NCI-H2227 treated with DMSO at 0.1 percent for 48 hours (cell line): ENCODE measurements around the gene SECISBP2L.
A peak's percentile ranks its signal among the peaks of the same experiment; 100 is the strongest.

Source experiments
- DNase-seq: peaks from one replicate; lab custom pipeline; 2025; lab: John Stamatoyannopoulos, UW

SECISBP2L gene

GRCh38 chr15:48966595-48967301 is 79.5 kb downstream of the SECISBP2L start:
- DNase-seq, result no peak

GRCh38 chr15:48965972-48966371 is 80.3 kb downstream of the SECISBP2L start:
- no peak for DNase-seq

DNA sequence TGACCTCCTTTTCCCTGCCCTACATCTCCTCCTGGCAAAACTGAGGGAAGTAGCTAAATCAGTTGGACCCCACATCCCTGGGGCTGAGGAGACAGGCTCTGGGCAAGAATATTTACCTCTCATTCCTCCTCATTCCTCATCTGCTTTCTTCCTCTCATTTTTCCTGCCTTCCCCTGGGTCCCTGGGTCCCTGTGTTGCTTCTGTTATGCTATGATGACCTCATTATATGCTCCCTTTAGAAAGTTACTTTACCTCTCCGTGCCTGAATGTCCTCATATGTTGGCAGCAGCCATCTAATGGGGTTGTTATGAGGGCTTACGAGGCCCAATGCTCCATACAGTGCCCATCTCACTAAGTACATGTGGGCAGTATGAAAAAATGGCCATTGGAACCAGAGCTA is 81.3 kb downstream of the SECISBP2L start:
- no peak for DNase-seq

DNA sequence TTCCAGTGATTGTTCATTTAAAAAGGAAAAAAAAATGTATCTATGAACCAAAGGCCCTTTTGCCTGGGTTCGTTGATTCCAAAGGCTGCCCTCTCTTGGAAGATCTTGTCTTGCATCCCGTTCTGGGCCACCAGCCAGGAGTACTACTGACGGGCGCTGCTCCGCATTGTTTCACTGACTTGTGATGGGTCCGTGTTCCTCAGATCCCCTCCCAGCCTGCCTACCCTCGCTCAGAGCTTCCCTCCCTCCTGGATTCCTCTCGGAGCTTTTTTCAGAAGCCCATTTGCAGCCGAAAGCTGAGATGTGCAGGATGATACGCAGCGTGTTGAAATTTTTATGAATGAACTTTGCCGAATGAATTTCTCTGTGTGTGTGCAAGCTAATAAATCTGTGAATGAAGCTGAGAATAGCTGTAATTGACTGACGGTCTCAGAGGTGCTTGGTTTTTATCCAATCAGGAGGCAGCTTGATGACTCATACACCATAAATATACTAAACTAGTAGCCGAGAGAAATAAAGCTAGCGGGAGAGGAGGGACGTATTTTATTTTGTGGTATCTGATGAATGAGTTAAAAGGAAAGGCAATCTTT is 82.6 kb downstream of the SECISBP2L start, which contains the start of gene SHC4:
TSS of gene SHC4 (minus strand) at position 396 of the 590 bp plus-strand sequence. CDS start 904 bp downstream, outside the sequence.
- DNase-seq, result peak; percentile 60

- DNase-seq, result no peak
Observed at GRCh38 chr15:48962662-48963523, 83.4 kb downstream of the SECISBP2L start.

- DNase-seq, result no peak
Observed at GRCh38 chr15:48955967-48956366, 90.3 kb downstream of the SECISBP2L start.

DNA sequence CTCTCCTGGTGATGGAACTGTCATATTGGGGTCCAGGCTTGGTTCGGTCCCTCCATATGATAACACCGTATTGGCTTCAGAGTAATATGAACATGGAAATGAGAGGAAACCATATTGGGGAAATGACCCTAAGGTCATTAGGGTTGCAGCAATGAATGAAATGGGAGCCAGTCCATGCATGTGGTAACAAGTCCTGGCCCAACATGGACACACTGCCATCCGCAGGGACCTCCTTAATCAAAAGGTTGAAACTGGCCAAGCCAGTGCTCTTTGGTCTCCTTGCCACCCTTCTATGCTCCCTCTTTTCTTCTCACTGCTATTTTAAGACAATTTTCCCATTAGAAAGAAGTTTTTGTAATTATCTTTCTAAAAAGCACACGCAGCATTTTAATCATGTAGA is 90.9 kb downstream of the SECISBP2L start:
- DNase-seq, result no peak

GRCh38 chr15:48954538-48954937 is 91.7 kb downstream of the SECISBP2L start:
- no peak for DNase-seq

DNA sequence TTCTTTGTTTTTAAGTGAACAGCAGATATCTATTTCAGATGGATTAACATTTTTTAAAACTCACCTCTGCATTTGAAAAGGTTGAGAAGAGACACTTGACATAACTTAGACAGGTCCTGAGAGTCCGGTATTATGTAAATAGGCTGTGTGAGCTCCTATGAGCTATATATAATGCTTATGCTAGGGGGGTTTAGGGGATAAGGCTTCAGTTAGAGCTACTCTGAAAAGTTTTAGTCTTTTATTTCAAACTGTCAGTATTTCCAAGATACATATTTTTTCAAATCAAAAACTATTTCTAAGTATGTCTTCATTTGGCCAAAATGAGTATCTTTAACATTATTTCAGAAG is 99.4 kb downstream of the SECISBP2L start:
- no peak for DNase-seq

GRCh38 chr15:48946074-48946839 is 100.0 kb downstream of the SECISBP2L start:
- DNase-seq, result no peak

DNA sequence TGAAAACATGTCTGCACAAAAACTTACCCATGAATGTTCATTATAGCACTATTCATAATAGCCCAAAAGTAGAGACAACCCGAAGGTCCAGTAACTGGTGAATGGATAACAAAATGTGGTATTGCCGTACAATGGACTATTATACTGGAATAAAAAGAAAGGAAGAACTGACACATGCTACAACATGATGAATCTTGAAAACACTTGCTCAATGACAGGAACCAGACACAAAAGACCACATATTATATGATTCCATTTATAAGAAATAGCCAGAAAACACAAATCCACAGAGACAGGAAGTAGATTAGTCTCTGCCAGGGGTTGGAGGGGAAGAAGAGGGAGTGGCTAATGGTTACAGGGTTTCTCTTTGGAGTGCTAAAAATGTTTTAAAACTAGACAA is 100.9 kb downstream of the SECISBP2L start:
- DNase-seq, result no peak

- no peak for DNase-seq
Observed at GRCh38 chr15:48941904-48942303, 104.3 kb downstream of the SECISBP2L start.

- no peak for DNase-seq
Observed at GRCh38 chr15:48940508-48940907, 105.7 kb downstream of the SECISBP2L start.

- DNase-seq, result no peak
Observed at GRCh38 chr15:48939648-48940047, 106.6 kb downstream of the SECISBP2L start.
